Activated effector memory CD4-positive, alpha-beta T cell treated with Interleukin-2 at 50 U/mL for 16 hours (primary cell): ENCODE data around the gene IL33.
"Not testable (repeated sequence)": the region's sequence is repeated elsewhere in the genome, so short reads cannot be mapped to it uniquely, and the experiment has no call there.

ENCODE experiments used
- DNase-seq: peaks from one replicate; pipeline ENCODE4 v3.0.0-alpha.2; 2020

Gene IL33

GRCh38 chr9:6215562-6215961 lies at the start of gene IL33:
Gene IL33, plus strand, starts transcription at chr9:6215807. Its CDS starts 25,888 bp downstream, at chr9:6241695.
- DNase-seq, result no peak

- no peak for DNase-seq
These were observed 43.9 kb upstream of the IL33 start for GRCh38 chr9:6171667-6172066.

GRCh38 chr9:6173914-6174313 lies 41.7 kb upstream of the IL33 start:
- DNase-seq, result no peak

GRCh38 chr9:6182549-6183226 lies 32.9 kb upstream of the IL33 start:
- not testable (repeated sequence) for DNase-seq

- no peak for DNase-seq
These were observed 32.4 kb upstream of the IL33 start for GRCh38 chr9:6183227-6183551.

- no peak for DNase-seq
These were observed 32.0 kb upstream of the IL33 start for GRCh38 chr9:6183627-6184026.

GRCh38 chr9:6184749-6185645 lies 30.6 kb upstream of the IL33 start:
- DNase-seq, result no peak

- no peak for DNase-seq
These were observed 28.9 kb upstream of the IL33 start for GRCh38 chr9:6186691-6187090.

GRCh38 chr9:6187272-6187671 lies 28.3 kb upstream of the IL33 start:
- DNase-seq, result no peak

- no peak for DNase-seq
These were observed 27.1 kb upstream of the IL33 start for GRCh38 chr9:6188466-6188865.

- no peak for DNase-seq
These were observed 26.7 kb upstream of the IL33 start for GRCh38 chr9:6188906-6189305.

- no peak for DNase-seq
These were observed 20.7 kb upstream of the IL33 start for GRCh38 chr9:6194934-6195333.

GRCh38 chr9:6195714-6196360 lies 19.8 kb upstream of the IL33 start:
- DNase-seq, result no peak

GRCh38 chr9:6197330-6197729 lies 18.3 kb upstream of the IL33 start:
- DNase-seq, result no peak

GRCh38 chr9:6198251-6198650 lies 17.4 kb upstream of the IL33 start:
- DNase-seq, result no peak

- DNase-seq, result no peak
These were observed 16.0 kb upstream of the IL33 start for GRCh38 chr9:6199596-6199995.

- DNase-seq, result no peak
These were observed 14.8 kb upstream of the IL33 start for GRCh38 chr9:6200761-6201160.

GRCh38 chr9:6209966-6210365 lies 5.6 kb upstream of the IL33 start:
- no peak for DNase-seq

GRCh38 chr9:6212722-6213375 lies 2.8 kb upstream of the IL33 start:
- no peak for DNase-seq

GRCh38 chr9:6214434-6214833 lies 1.2 kb upstream of the IL33 start:
- no peak for DNase-seq

- no peak for DNase-seq
These were observed 704 bp upstream of the IL33 start for GRCh38 chr9:6214903-6215302.

- DNase-seq, result no peak
These were observed 395 bp downstream of the IL33 start for GRCh38 chr9:6216002-6216401.

GRCh38 chr9:6216951-6217350 lies 1.3 kb downstream of the IL33 start:
- no peak for DNase-seq
